ENCODE data around the gene PPA1.

- TF ChIP-seq CTCF (IDR thresholded peaks at IDR 0.05) (no peak), EP300 (IDR thresholded peaks at IDR 0.05) (no peak)
These were observed 66.8 kb downstream of the PPA1 start for GRCh38 chr10:70166394-70166793.
